GM19397 (cell line): Measurements from ENCODE around the gene SIGLEC9.

Source experiments
- ATAC-seq: cut with Tn5 transposase; IDR thresholded peaks from one replicate; pipeline ENCODE4 v1.9.1; 2021; ENCODE audit warnings: mild to moderate bottlenecking, moderate library complexity; ENCODE audit not compliant: unreplicated experiment

Gene SIGLEC9

GRCh38 chr19:51096473-51097165 lies 28.1 kb upstream of the SIGLEC9 start:
- no peak for ATAC-seq

GRCh38 chr19:51097166-51097738 lies 27.5 kb upstream of the SIGLEC9 start:
- no peak for ATAC-seq

- ATAC-seq = no peak
Measured at GRCh38 chr19:51097796-51098195, 26.9 kb upstream of the SIGLEC9 start.

- no peak for ATAC-seq
Measured at GRCh38 chr19:51098365-51099046, 26.2 kb upstream of the SIGLEC9 start.

- no peak for ATAC-seq
Measured at GRCh38 chr19:51099047-51099382, 25.7 kb upstream of the SIGLEC9 start.

- ATAC-seq = no peak
Measured at GRCh38 chr19:51100601-51101000, 24.1 kb upstream of the SIGLEC9 start.

GRCh38 chr19:51101171-51101865 lies 23.4 kb upstream of the SIGLEC9 start:
- ATAC-seq = no peak

GRCh38 chr19:51102991-51103390 lies 21.7 kb upstream of the SIGLEC9 start:
- ATAC-seq = no peak

- ATAC-seq = no peak
Measured at GRCh38 chr19:51103926-51104341, 20.8 kb upstream of the SIGLEC9 start.

- peak; percentile 2 for ATAC-seq
Measured at GRCh38 chr19:51107406-51108065, 17.2 kb upstream of the SIGLEC9 start.

GRCh38 chr19:51108066-51108804 lies 16.5 kb upstream of the SIGLEC9 start, which contains the start of gene CTU1:
TSS of gene CTU1 (minus strand) at chr19:51108409. CDS start at chr19:51104569, 3,840 bp downstream.
- peak; percentile 95 for ATAC-seq

GRCh38 chr19:51108805-51109146 lies 15.9 kb upstream of the SIGLEC9 start:
- ATAC-seq = peak; percentile 27

- no peak for ATAC-seq
Measured at GRCh38 chr19:51110666-51110971, 14.1 kb upstream of the SIGLEC9 start.

- no peak for ATAC-seq
Measured at GRCh38 chr19:51111606-51112005, 13.1 kb upstream of the SIGLEC9 start.

GRCh38 chr19:51114087-51114729 lies 10.5 kb upstream of the SIGLEC9 start:
- no peak for ATAC-seq

GRCh38 chr19:51116736-51117286 lies 7.9 kb upstream of the SIGLEC9 start:
- no peak for ATAC-seq

GRCh38 chr19:51119101-51119500 lies 5.6 kb upstream of the SIGLEC9 start:
- ATAC-seq = no peak

GRCh38 chr19:51119611-51120010 lies 5.1 kb upstream of the SIGLEC9 start:
- no peak for ATAC-seq

- ATAC-seq = no peak
Measured at GRCh38 chr19:51120160-51120559, 4.5 kb upstream of the SIGLEC9 start.

GRCh38 chr19:51121257-51121656 lies 3.4 kb upstream of the SIGLEC9 start:
- ATAC-seq = no peak
